Measurements from ENCODE around the gene PRKACB. TPM values are rescaled to one million over a fixed set of nuclear protein-coding genes. Genes with fewer than 3 reads are reported as not detected.
A peak's percentile ranks its signal among the peaks of the same experiment; 100 is the strongest.
"Not testable (repeated sequence)": the region's sequence is repeated elsewhere in the genome, so short reads cannot be mapped to it uniquely, and the experiment has no call there.

The PRKACB gene
- total RNA-seq (2014; rRNA removed; shearing (Covaris generic); ENCODE audit: low replicate concordance), result 6.1 and 8.7 TPM in 2 replicates

DNA sequence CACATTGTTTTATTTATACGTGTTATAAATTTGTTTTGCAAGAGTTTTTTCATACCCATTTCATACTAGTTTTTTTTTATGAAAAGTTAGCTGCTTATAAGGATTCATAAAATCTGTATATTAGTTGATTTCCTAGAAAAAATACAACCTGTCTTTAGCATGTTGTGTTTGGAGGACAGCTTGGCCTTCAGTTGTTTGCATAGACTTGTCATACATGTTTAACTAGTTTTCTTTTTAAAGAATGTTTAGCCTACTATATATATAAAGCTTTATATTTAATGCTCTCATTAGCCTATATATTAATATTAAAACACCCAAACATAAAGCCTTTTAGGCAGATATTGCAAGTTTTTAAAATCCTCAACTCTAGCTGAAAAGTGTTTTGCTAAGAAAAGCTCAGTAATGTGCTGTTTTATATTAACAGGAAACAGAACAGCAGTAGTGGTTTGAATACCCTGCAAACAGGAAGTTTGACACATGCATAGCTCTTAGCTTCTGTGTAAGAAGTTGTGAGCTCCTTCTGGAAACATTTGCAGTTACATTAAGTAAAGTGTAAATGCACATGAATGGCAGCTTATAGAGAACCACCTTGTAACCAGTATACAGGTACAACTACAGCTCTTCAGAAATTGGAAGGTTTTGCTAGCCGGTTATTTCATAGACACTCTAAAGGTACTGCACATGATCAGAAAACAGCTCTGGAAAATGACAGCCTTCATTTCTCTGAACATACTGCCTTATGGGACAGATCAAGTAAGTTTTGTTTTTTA is at the start of gene PRKACB:
Gene PRKACB, plus strand, starts transcription at position 476 of the 770 bp plus-strand sequence. Its CDS starts 91 bp downstream, at position 567.
- DNase-seq (ENCODE audit: low read depth), result peak; percentile 5
- in situ Hi-C loops (cut with HindIII; ENCODE audit: low pct_unique_long_range_greater_than_20kb, low sequenced_read_pairs), result no loop called here

DNA sequence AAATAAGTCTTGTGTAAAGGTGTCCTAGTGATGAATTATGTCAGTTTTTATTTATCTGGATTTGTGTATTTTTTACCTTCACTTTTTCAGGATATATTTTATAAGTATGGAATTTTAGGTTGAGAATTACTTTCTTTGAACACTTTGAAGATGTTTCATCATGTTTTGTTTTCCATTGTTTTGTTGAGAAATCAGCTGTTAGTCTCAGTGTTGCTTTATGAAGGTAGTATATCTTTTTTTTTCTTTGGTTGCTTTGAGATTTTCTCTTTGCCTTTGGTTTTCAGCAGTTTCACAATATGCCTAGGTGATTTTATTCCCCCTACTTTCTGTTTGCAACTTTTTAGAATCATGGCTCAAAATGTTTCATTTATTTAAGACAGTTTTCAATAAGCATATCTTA is 48.8 kb upstream of the PRKACB start:
- in situ Hi-C loops (cut with HindIII; ENCODE audit: low pct_unique_long_range_greater_than_20kb, low sequenced_read_pairs), result no loop called here
- DNase-seq (ENCODE audit: low read depth), result no peak

- in situ Hi-C loops (cut with HindIII; ENCODE audit: low pct_unique_long_range_greater_than_20kb, low sequenced_read_pairs), result no loop called here
- no peak for DNase-seq (ENCODE audit: low read depth)
Measured at GRCh38 chr1:84096176-84096575, 47.9 kb upstream of the PRKACB start.

- no peak for DNase-seq (ENCODE audit: low read depth)
- in situ Hi-C loops (cut with HindIII; ENCODE audit: low pct_unique_long_range_greater_than_20kb, low sequenced_read_pairs), result no loop called here
Measured at GRCh38 chr1:84101204-84101603, 42.9 kb upstream of the PRKACB start.

- in situ Hi-C loops (cut with HindIII; ENCODE audit: low pct_unique_long_range_greater_than_20kb, low sequenced_read_pairs), result no loop called here
Measured at GRCh38 chr1:84103197-84103992, 40.7 kb upstream of the PRKACB start.

DNA sequence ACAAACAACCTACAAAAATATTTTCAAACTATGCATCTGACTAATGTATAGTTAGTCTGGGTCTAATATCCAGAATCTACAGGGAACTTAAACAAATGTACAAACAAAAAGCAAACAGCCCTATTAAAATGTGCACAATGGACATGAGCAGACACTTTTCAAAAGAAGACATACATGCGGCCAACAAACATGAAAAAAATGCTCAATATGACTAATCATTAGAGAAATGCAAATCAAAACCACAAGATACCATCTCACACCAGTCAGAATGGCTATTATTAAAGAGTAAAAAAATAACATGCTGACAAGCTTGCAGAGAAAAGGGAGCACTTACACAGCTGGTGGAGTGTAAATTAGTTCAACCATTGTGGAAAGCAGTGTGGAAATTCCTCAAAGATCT is 36.5 kb upstream of the PRKACB start:
- peak; percentile 59 for DNase-seq (ENCODE audit: low read depth)

More at GRCh38 chr1:84103197-84103992, 40.7 kb upstream of the PRKACB start:
- DNase-seq (ENCODE audit: low read depth), result peak; percentile 71

DNA sequence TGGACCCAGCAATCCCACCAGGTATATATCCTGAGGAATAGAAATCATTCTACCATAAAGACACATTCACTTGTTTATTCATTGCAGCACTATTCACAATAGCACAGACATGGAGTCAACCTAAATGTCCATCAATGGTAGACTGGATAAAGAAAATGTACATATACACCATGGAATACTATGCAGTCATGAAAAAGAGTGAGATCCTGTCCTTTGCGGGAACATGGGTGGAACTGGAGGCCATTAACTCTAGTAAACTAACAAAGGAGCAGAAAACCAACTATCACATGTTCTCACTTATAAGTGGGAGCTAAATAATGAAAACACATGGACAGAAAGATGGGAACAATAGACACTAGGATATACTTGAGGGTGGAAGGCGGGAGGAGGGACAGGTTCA is 36.1 kb upstream of the PRKACB start:
- no peak for DNase-seq (ENCODE audit: low read depth)
- in situ Hi-C loops (cut with HindIII; ENCODE audit: low pct_unique_long_range_greater_than_20kb, low sequenced_read_pairs), result no loop called here

More for the DNA sequence above, 36.5 kb upstream of the PRKACB start:
- in situ Hi-C loops (cut with HindIII; ENCODE audit: low pct_unique_long_range_greater_than_20kb, low sequenced_read_pairs), result not testable (repeated sequence)

DNA sequence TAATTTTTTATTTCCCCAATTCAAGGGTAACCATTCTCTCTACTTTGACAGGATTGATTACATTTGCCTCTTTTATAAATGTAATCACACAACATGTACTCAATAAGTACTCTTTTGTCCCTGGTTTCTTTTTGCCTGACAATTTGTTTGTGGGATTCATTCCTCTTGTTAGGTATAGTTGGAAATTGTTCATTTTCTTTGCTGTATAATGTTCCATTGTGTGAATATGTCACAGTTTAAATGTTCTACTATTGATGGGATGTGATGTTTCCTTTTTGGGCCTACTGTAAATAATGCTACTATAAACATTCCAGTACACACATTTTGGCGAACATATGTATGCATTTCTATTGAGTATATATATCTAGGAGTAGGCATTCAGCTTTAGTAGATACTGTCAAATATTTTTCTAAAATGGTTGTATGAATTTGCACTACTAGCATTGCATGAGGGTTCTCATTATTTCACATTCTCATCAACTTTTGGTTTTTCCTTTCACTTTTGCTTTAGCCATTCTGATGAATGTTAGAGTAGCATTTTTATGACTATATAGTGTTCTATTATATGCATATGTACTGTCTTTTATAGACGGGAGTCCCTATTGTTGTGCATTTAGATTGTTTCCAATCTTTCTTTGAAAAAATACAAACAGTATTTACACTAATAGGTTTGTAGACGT is 35.0 kb upstream of the PRKACB start:
- in situ Hi-C loops (cut with HindIII; ENCODE audit: low pct_unique_long_range_greater_than_20kb, low sequenced_read_pairs), result no loop called here

DNA sequence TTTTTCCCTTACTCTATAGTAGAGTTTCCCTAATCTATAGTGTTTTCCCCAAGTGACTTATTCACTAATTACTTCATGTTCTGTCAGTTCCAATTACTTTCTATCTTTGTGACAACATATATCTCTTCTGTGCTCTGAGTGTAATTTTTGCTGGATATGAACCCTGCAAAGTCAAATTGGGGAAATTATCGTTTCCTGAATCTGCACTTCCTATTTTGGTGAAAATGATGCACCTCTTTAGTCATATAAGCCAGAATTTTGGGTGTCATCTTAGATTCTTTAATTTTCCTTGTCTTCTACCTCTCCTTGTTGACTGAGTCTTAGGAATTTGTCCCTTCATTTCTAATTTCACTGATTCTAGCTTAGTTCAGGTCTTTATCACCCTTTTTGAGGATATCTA is 33.4 kb upstream of the PRKACB start:
- in situ Hi-C loops (cut with HindIII; ENCODE audit: low pct_unique_long_range_greater_than_20kb, low sequenced_read_pairs), result no loop called here
- DNase-seq (ENCODE audit: low read depth), result no peak

More for the DNA sequence above, 35.0 kb upstream of the PRKACB start:
- DNase-seq (ENCODE audit: low read depth), result no peak

GRCh38 chr1:84116558-84116957 is 27.5 kb upstream of the PRKACB start:
- in situ Hi-C loops (cut with HindIII; ENCODE audit: low pct_unique_long_range_greater_than_20kb, low sequenced_read_pairs), result no loop called here

GRCh38 chr1:84117868-84118267 is 26.2 kb upstream of the PRKACB start:
- in situ Hi-C loops (cut with HindIII; ENCODE audit: low pct_unique_long_range_greater_than_20kb, low sequenced_read_pairs), result no loop called here
- DNase-seq (ENCODE audit: low read depth), result no peak

More at GRCh38 chr1:84116558-84116957, 27.5 kb upstream of the PRKACB start:
- DNase-seq (ENCODE audit: low read depth), result no peak

DNA sequence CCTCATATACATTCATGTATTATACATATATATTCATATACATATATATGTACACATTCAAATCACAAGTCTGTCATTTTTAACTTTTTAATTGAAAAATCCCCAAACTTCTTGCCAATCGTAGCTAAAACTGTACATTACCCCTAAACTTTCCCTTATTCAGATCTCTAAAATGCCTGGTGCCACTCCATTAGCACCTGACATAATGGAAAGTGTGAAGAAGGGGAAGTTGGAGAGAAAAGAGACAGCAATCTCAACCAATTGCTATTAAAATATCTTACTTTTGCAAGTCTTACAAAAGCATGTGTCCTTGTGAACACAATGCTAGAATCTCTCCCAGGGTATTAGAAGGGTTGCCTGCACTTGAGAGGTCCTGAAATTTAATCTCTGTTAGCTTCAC is 22.7 kb upstream of the PRKACB start:
- in situ Hi-C loops (cut with HindIII; ENCODE audit: low pct_unique_long_range_greater_than_20kb, low sequenced_read_pairs), result no loop called here
- no peak for DNase-seq (ENCODE audit: low read depth)

- in situ Hi-C loops (cut with HindIII; ENCODE audit: low pct_unique_long_range_greater_than_20kb, low sequenced_read_pairs), result no loop called here
- no peak for DNase-seq (ENCODE audit: low read depth)
Measured at GRCh38 chr1:84122780-84123382, 21.2 kb upstream of the PRKACB start.

DNA sequence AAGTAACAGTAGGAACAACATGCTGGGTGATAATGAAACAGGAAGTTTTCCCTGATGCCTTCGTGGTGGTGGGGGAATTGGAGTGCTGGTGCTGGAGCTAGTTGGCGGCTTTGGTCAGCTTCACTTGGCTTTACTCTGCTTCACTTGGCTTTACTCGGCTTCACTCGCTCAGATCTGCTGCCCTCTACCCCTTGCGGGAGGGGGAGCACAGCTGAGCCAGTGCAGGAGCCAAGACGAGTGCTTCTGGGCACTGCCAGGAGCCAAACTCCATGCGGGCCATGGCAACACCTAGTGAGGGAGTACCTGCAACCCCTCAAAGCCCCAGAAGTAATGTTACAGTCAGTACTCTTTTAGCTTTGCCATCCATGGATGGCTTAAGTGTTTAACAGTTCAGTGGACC is 10.6 kb upstream of the PRKACB start:
- DNase-seq (ENCODE audit: low read depth), result no peak
- in situ Hi-C loops (cut with HindIII; ENCODE audit: low pct_unique_long_range_greater_than_20kb, low sequenced_read_pairs), result no loop called here

GRCh38 chr1:84135341-84135740 is 8.7 kb upstream of the PRKACB start:
- DNase-seq (ENCODE audit: low read depth), result no peak
- in situ Hi-C loops (cut with HindIII; ENCODE audit: low pct_unique_long_range_greater_than_20kb, low sequenced_read_pairs), result no loop called here

DNA sequence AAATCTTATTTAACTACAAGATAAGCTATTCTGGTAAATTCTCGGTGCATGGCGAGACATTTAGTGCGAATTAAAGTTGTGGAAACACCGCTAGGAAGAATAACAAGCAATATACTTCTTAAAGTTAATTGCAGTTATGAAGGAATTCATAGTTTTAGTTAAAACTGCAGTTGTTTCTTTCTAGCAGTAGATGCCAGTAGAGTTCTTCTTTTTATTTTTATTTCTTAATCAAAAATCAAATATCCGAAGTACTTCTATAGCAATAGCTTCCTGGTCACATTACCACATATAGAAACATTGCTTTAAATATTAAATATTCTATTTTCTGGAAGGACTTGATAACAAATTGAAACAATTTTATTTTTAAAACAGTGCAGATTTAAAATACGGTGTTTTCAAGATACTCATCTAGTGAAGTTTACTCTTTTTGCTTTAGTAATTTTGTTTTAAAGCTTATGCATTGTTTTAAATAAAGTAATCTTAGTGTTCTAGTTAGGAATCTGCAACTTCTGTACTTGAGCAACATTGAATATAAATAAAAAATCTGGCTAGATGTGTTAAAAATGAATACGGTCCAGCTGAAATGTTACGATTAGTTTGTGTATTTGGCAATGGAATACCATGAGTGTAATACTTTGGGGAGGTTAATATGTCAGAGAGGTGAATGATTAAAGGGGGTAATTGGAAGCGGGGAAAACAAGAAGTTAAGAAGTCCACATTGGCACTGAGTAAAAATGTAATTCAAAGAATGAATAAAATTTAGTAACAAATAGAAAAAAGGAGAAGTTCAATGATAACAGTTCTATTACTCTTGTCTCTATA is 2.7 kb upstream of the PRKACB start:
- DNase-seq (ENCODE audit: low read depth), result peak; percentile 8

DNA sequence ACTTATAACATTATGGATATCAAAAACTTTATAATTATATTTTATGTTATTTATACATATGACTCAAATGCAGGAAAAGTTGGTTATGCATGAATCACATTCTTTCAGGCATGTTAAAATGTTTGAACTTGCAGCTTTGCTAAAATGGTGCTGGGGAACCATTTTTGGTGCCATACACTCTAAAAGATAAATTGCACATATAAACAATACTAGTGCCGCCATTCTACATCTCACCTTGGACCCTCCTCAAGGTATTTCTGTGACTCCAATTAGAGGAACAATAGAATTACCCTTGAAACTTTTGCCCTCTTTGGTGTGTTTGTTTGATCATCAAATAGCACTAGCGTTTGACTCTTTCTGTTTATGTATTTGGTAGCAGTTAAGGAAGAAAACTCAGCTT is 997 bp downstream of the PRKACB start:
- DNase-seq (ENCODE audit: low read depth), result no peak
- in situ Hi-C loops (cut with HindIII; ENCODE audit: low pct_unique_long_range_greater_than_20kb, low sequenced_read_pairs), result no loop called here

More for the DNA sequence above, 2.7 kb upstream of the PRKACB start:
- in situ Hi-C loops (cut with HindIII; ENCODE audit: low pct_unique_long_range_greater_than_20kb, low sequenced_read_pairs), result no loop called here

All from Caki2 (cell line).